HepG2 (cell line): Measurements from ENCODE around the gene KANK3. TPM values are rescaled to one million over a fixed set of nuclear protein-coding genes. Genes with fewer than 3 reads are reported as not detected.

Experiments used
- CREM ChIP-seq, 2 experiments: sonication (generic) in 1 of 2; formaldehyde crosslinking in 1 of 2; IDR thresholded peaks; 2 replicates each; pipeline versions ENCODE4 v1.4.0 to v1.6.1; 2016 to 2020; ENCODE audit warnings: antibody characterized with exemption in 1 of 2, mild to moderate bottlenecking in 1 of 2, missing genetic modification reagents in 1 of 2
- GATA4 ChIP-seq: sonication (generic); IDR thresholded peaks from 2 replicates; pipeline ENCODE4 v1.6.1; 2016; ENCODE audit warnings: antibody characterized with exemption, low read depth, borderline replicate concordance
- HNF4G ChIP-seq, 2 experiments: sonication (generic) in 1 of 2; formaldehyde crosslinking in 1 of 2; IDR thresholded peaks; 2 replicates each; pipeline versions ENCODE4 v1.4.0 to v1.6.1; 2011 to 2020; ENCODE audit warnings: borderline replicate concordance in 2 of 2, low read depth in 2 of 2, mild to moderate bottlenecking in 2 of 2, low read length in 1 of 2, missing genetic modification reagents in 1 of 2, moderate library complexity in 1 of 2
- KLF6 ChIP-seq: IDR thresholded peaks from 2 replicates; pipeline ENCODE4 v1.8.0; 2016; ENCODE audit warnings: missing biosample characterization, missing genetic modification reagents
- MATR3 ChIP-seq: sonication (generic); formaldehyde crosslinking; IDR thresholded peaks from 2 replicates; pipeline ENCODE4 v1.4.0; 2020; ENCODE audit warnings: missing genetic modification reagents
- PHF21A ChIP-seq: sonication (generic); formaldehyde crosslinking; IDR thresholded peaks from 2 replicates; pipeline ENCODE4 v1.5.0; 2020; ENCODE audit warnings: mild to moderate bottlenecking, missing genetic modification reagents
- PPARG ChIP-seq: conservative IDR thresholded peaks from 2 replicates; pipeline ENCODE4 v1.6.1; 2016; ENCODE audit warnings: missing biosample characterization, missing genetic modification reagents
- RNF219 ChIP-seq: sonication (generic); formaldehyde crosslinking; IDR thresholded peaks from 2 replicates; pipeline ENCODE4 v1.5.0; 2020; ENCODE audit warnings: mild to moderate bottlenecking, missing genetic modification reagents
- SP140L ChIP-seq: sonication (generic); formaldehyde crosslinking; IDR thresholded peaks from 2 replicates; pipeline ENCODE4 v1.4.0; 2020; ENCODE audit warnings: missing genetic modification reagents, borderline replicate concordance
- THYN1 ChIP-seq: sonication (generic); formaldehyde crosslinking; IDR thresholded peaks from 2 replicates; pipeline ENCODE4 v1.8.1; 2023; ENCODE audit warnings: low read depth, mild to moderate bottlenecking, moderate library complexity, missing genetic modification reagents, borderline replicate concordance
- ZBTB40 ChIP-seq, 2 experiments: fragments of 450-650 bp in 1 of 2; sonication (generic) in 1 of 2; formaldehyde crosslinking in 1 of 2; IDR thresholded peaks; 2 replicates each; pipeline versions ENCODE4 v1.6.1 to v1.8.0; 2016 to 2022; ENCODE audit warnings: antibody characterized with exemption in 1 of 2, mild to moderate bottlenecking in 1 of 2, missing genetic modification reagents in 1 of 2
- ZFP36L1 ChIP-seq: sonication (generic); formaldehyde crosslinking; IDR thresholded peaks from 2 replicates; pipeline ENCODE4 v1.8.0; 2022; ENCODE audit warnings: mild to moderate bottlenecking, missing genetic modification reagents, moderate library complexity
- ZNF263 ChIP-seq: sonication (generic); formaldehyde crosslinking; IDR thresholded peaks from 2 replicates; pipeline ENCODE4 v1.4.0; 2020; ENCODE audit warnings: missing genetic modification reagents
- ZNF562 ChIP-seq: sonication (generic); formaldehyde crosslinking; IDR thresholded peaks from 2 replicates; pipeline ENCODE4 v1.8.0; 2022; ENCODE audit warnings: missing genetic modification reagents, borderline replicate concordance
- ZNF616 ChIP-seq: sonication (generic); formaldehyde crosslinking; IDR thresholded peaks from 2 replicates; pipeline ENCODE4 v1.5.0; 2020; ENCODE audit warnings: low read depth, mild to moderate bottlenecking, missing genetic modification reagents
- ZSCAN20 ChIP-seq: sonication (generic); formaldehyde crosslinking; IDR thresholded peaks from 2 replicates; pipeline ENCODE4 v1.4.0; 2020; ENCODE audit warnings: missing genetic modification reagents, mild to moderate bottlenecking, borderline replicate concordance
- polyA plus RNA-seq, 8 experiments: library from polyadenylated mRNA; depleted of rRNA in 3 of 8; stranded (reverse) in 7 of 8; unstranded in 1 of 8; fragments of >200 nt; fragmentation: Illumina TruSeq in 4 of 8; extraction: Trizol in 4 of 8; gene quantifications; 2 replicates each; pipeline versions ENCODE4 v1.2.1 to v1.2.3, GENCODE V29; 2011 to 2016; ENCODE audit warnings: low read depth in 4 of 8, missing spikeins in 1 of 8, mixed read lengths in 1 of 8; ENCODE audit not compliant: insufficient read depth in 1 of 8
- total RNA-seq, 5 experiments: library from RNA; depleted of rRNA; stranded (reverse); fragments of >200 nt; fragmentation: Illumina TruSeq; extraction: Trizol; gene quantifications; 2 replicates each; pipeline ENCODE4 v1.2.3, GENCODE V29; 2016; ENCODE audit warnings: low read depth in 1 of 5

The KANK3 gene
- total and polyA plus RNA-seq, 2 of the 13 experiments (the other 11 are each of a cell fraction or from before 2014, with no cell fraction given) = 0.15 to 0.20 TPM

GRCh38 chr19:8307965-8308866 lies 34.8 kb downstream of the KANK3 start, which contains the start of gene CD320 (continued):
- TF ChIP-seq PHF21A (CRISPR knock-in tag) (0 out of 2 replicates have a peak, but pooled peaks have one; percentile 36), ZFP36L1 (CRISPR knock-in tag) (peak; percentile 98; the same call in 1 of the 2 replicates), SP140L (peak; percentile 34; the same call in 1 of the 2 replicates), ZSCAN20 (CRISPR knock-in tag) (peak; percentile 93; the same call in 1 of the 2 replicates), MATR3 (CRISPR knock-in tag) (no peak), THYN1 (CRISPR knock-in tag) (no peak), RNF219 (CRISPR knock-in tag) (no peak; the same call in 1 of the 2 replicates), ZNF263 (CRISPR knock-in tag) (peak; percentile 86), GATA4 (peak; percentile 56; the same call in 1 of the 2 replicates), PPARG (no peak; the same call in 1 of the 2 replicates), HNF4G (IDR thresholded peaks at IDR 0.05; ENCODE audit: borderline replicate concordance, low read depth, low read length) (no peak), HNF4G (CRISPR knock-in tag; IDR thresholded peaks at IDR 0.05; ENCODE audit: borderline replicate concordance, low read depth) (no peak), CREM (IDR thresholded peaks at IDR 0.05) (peak; percentile 19; the same call in 1 of the 2 replicates), CREM (CRISPR knock-in tag; IDR thresholded peaks at IDR 0.05) (no peak), KLF6 (CRISPR knock-in tag) (peak; percentile 79; the same call in 1 of the 2 replicates), ZNF616 (CRISPR knock-in tag) (0 out of 2 replicates have a peak, but pooled peaks have one; percentile 66), ZBTB40 (IDR thresholded peaks at IDR 0.05) (no peak), ZBTB40 (CRISPR knock-in tag; IDR thresholded peaks at IDR 0.05) (peak; percentile 85), ZNF562 (CRISPR knock-in tag) (no peak)
